Hepatocyte (in vitro differentiated cells): ENCODE measurements around the gene NFYC. TPM values are rescaled to one million over a fixed set of nuclear protein-coding genes. Genes with fewer than 3 reads are reported as not detected.
"Not testable (repeated sequence)": the region's sequence is repeated elsewhere in the genome, so short reads cannot be mapped to it uniquely, and the experiment has no call there.

ENCODE experiments used
- DNase-seq: peaks from one replicate; pipeline ENCODE4 v3.0.0-alpha.2; 2016; ENCODE audit warnings: low spot score
- H2AFZ ChIP-seq: fragments of 200-600 bp; sonication (generic); 2 replicates; pipeline ENCODE4 v1.6.0; 2016; ENCODE audit warnings: antibody characterized with exemption, mild to moderate bottlenecking
- H3K27ac ChIP-seq: fragments of 200-600 bp; sonication (generic); 2 replicates; pipeline ENCODE4 v1.5.1; 2016; ENCODE audit warnings: mild to moderate bottlenecking
- H3K27me3 ChIP-seq: fragments of 200-600 bp; sonication (generic); 2 replicates; pipeline ENCODE4 v1.6.1; 2016
- H3K36me3 ChIP-seq: fragments of 200-600 bp; sonication (generic); replicated peaks from 2 replicates; pipeline ENCODE4 v1.5.1; 2016; ENCODE audit warnings: low read depth; ENCODE audit not compliant: insufficient read depth
- H3K4me1 ChIP-seq: fragments of 200-600 bp; sonication (generic); 2 replicates; pipeline ENCODE4 v1.5.1; 2016; ENCODE audit warnings: mild to moderate bottlenecking, moderate library complexity; ENCODE audit not compliant: insufficient read depth
- H3K4me2 ChIP-seq: fragments of 200-600 bp; sonication (generic); 2 replicates; pipeline ENCODE4 v1.6.0; 2016
- H3K4me3 ChIP-seq: fragments of 200-600 bp; sonication (generic); 2 replicates; pipeline ENCODE4 v1.5.1; 2016; ENCODE audit warnings: mild to moderate bottlenecking
- H3K79me2 ChIP-seq: fragments of 200-600 bp; sonication (generic); 2 replicates; pipeline ENCODE4 v1.6.0; 2017; ENCODE audit warnings: mild to moderate bottlenecking
- H3K9me2 ChIP-seq: fragments of 200-600 bp; sonication (generic); replicated peaks from 2 replicates; pipeline ENCODE4 v1.6.0; 2017; ENCODE audit warnings: mild to moderate bottlenecking; ENCODE audit not compliant: insufficient read depth
- H3K9me3 ChIP-seq: fragments of 200-600 bp; sonication (generic); 2 replicates; pipeline ENCODE4 v1.5.1; 2016; ENCODE audit warnings: low read depth, mild to moderate bottlenecking
- H4K20me1 ChIP-seq: fragments of 200-600 bp; sonication (generic); 2 replicates; pipeline ENCODE4 v1.6.0; 2016; ENCODE audit warnings: mild to moderate bottlenecking; ENCODE audit not compliant: insufficient read depth, poor library complexity, severe bottlenecking
- EZH2 ChIP-seq: fragments of 200-600 bp; sonication (generic); IDR thresholded peaks from 2 replicates; pipeline ENCODE4 v1.6.1; 2016; ENCODE audit warnings: antibody characterized with exemption, mild to moderate bottlenecking, borderline replicate concordance
- EZH2phosphoT487 ChIP-seq: fragments of 200-600 bp; sonication (generic); IDR thresholded peaks from one replicate; pipeline ENCODE4 v1.6.1; 2018; ENCODE audit warnings: antibody characterized with exemption, mild to moderate bottlenecking, low read depth, moderate library complexity; ENCODE audit not compliant: unreplicated experiment, severe bottlenecking
- WGBS: methylation state at CpG from one replicate; pipeline ENCODE4 v1.1.6; 2016; ENCODE audit warnings: low lambda C conversion rate; ENCODE audit errors: missing lambda C conversion rate; 5-methylcytosine and 5-hydroxymethylcytosine counted together
- polyA plus RNA-seq: library from polyadenylated mRNA; unstranded; fragments of >200 nt; fragmentation: Nextera tagmentation; extraction: Ambion mirVana; gene quantifications from 2 replicates; pipeline ENCODE4 v1.2.1, GENCODE V29; 2016
- total RNA-seq: library from RNA; depleted of rRNA; stranded (reverse); fragments of >200 nt; gene quantifications from 2 replicates; pipeline ENCODE4 v1.2.3, GENCODE V29; 2014
- TF ChIP-seq, protein P1 (sequence below): fragments of 200-600 bp; sonication (generic); IDR thresholded peaks from 2 replicates; pipeline ENCODE4 v1.5.1; 2016; ENCODE audit warnings: antibody characterized with exemption, mild to moderate bottlenecking; ENCODE audit not compliant: poor library complexity

The NFYC gene
- total and polyA plus RNA-seq, 2 experiments from 2014 or later, result 44.1 to 52.5 TPM

DNA sequence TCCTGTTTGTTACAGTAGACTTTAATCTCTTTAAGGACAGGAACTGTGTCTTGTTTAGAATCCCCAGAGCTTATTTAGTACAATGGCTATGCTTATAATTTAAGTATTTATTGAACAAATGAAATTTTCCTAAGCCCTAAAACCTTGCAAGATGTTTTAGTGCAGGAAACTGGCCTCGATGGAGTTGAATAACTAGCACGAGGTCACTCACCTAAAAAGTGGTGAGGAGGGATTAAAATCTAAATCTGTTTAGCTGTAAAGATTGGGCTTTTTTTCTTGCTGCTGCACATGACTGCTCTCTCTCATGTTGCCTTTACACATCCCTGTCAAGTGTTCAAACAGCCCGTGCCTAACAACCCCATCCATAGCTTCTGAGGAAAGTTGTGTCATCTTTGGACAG is 10.2 kb downstream of the NFYC start:
- H3K4me1 ChIP-seq, result peaks cover 6% of the 10 kb centered on the region
- no peaks in the 10 kb centered on the region for H3K9me3 ChIP-seq
- H4K20me1 ChIP-seq, result peaks cover 25% of the 10 kb centered on the region
- H3K36me3 ChIP-seq, result no peaks in the 10 kb centered on the region
- H3K27ac ChIP-seq, result no peak overlapping the region
- H3K4me2 ChIP-seq, result no peak overlapping the region
- no peaks in the 10 kb centered on the region for H3K9me2 ChIP-seq
- no peak overlapping the region for H2AFZ ChIP-seq
- DNase-seq, result no peak
- no peaks in the 10 kb centered on the region for H3K27me3 ChIP-seq
- 65% methylated on average over 3 of the region's 3 CpGs for WGBS
- H3K79me2 ChIP-seq, result peaks cover 100% of the 10 kb centered on the region
- no peak for TF ChIP-seq EZH2phosphoT487
- no peak for TF ChIP-seq EZH2
- TF ChIP-seq, protein P1, sequence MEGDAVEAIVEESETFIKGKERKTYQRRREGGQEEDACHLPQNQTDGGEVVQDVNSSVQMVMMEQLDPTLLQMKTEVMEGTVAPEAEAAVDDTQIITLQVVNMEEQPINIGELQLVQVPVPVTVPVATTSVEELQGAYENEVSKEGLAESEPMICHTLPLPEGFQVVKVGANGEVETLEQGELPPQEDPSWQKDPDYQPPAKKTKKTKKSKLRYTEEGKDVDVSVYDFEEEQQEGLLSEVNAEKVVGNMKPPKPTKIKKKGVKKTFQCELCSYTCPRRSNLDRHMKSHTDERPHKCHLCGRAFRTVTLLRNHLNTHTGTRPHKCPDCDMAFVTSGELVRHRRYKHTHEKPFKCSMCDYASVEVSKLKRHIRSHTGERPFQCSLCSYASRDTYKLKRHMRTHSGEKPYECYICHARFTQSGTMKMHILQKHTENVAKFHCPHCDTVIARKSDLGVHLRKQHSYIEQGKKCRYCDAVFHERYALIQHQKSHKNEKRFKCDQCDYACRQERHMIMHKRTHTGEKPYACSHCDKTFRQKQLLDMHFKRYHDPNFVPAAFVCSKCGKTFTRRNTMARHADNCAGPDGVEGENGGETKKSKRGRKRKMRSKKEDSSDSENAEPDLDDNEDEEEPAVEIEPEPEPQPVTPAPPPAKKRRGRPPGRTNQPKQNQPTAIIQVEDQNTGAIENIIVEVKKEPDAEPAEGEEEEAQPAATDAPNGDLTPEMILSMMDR, result no peak
- no peak overlapping the region for H3K4me3 ChIP-seq

DNA sequence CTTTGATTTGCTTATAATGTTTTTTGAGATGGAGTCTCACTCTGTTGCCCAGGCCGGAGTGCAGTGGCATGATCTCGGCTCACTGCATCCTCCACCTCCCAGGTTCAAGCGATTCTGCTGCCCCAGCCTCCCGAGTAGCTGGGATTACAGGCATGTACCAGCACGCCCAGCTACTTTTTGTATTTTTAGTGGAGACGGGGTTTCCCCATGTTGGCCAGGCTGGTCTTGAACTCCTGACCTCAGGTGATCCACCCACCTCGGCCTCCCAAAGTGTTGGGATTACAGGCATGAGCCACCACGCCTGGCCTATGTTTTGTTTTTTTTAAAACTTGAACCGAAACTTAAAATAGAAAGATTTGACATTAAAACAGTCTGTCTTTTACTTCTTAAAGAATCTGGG is 11.3 kb downstream of the NFYC start:
- H3K27ac ChIP-seq, H3K9me2 ChIP-seq, H3K4me3 ChIP-seq, H3K4me1 ChIP-seq, H3K36me3 ChIP-seq, DNase-seq, H3K4me2 ChIP-seq, H3K9me3 ChIP-seq, H3K27me3 ChIP-seq, H2AFZ ChIP-seq: not testable (repeated sequence)
- peaks cover 14% of the 10 kb centered on the region for H4K20me1 ChIP-seq
- WGBS, result 93% methylated on average over 9 of the region's 9 CpGs
- H3K79me2 ChIP-seq, result peaks cover 100% of the 10 kb centered on the region

DNA sequence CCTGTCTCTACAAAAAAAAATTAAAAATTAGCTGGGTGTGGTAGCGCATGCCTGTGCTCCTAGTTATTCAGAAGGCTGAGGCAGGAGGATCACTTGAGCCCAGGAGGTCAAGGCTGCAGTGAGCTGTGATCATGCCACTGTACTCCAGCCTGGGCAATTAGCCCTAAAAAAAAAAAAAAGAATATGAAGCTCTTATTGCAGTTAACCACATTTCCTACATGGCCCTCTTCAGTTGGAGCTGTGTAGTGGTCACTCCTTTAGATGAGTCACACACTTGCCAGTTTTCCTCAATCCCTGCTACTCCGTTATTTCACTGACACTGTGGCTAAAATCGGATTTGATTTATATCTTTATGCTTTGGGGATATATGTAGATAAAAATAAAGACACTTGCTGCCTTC is 11.8 kb downstream of the NFYC start:
- peak overlapping the region; percentile 4 for H3K27ac ChIP-seq
- 88% methylated on average over 3 of the region's 3 CpGs for WGBS
- no peaks in the 10 kb centered on the region for H3K27me3 ChIP-seq
- no peaks in the 10 kb centered on the region for H3K36me3 ChIP-seq
- H3K79me2 ChIP-seq, result peaks cover 100% of the 10 kb centered on the region
- H4K20me1 ChIP-seq, result peaks cover 9% of the 10 kb centered on the region
- no peak overlapping the region for H3K4me3 ChIP-seq
- no peak for DNase-seq
- TF ChIP-seq, protein P1, result no peak
- TF ChIP-seq EZH2 (no peak), EZH2phosphoT487 (no peak)
- peaks cover 6% of the 10 kb centered on the region for H3K4me1 ChIP-seq
- no peaks in the 10 kb centered on the region for H3K9me2 ChIP-seq
- H3K4me2 ChIP-seq, result no peak overlapping the region
- H3K9me3 ChIP-seq, result no peaks in the 10 kb centered on the region
- no peak overlapping the region for H2AFZ ChIP-seq

DNA sequence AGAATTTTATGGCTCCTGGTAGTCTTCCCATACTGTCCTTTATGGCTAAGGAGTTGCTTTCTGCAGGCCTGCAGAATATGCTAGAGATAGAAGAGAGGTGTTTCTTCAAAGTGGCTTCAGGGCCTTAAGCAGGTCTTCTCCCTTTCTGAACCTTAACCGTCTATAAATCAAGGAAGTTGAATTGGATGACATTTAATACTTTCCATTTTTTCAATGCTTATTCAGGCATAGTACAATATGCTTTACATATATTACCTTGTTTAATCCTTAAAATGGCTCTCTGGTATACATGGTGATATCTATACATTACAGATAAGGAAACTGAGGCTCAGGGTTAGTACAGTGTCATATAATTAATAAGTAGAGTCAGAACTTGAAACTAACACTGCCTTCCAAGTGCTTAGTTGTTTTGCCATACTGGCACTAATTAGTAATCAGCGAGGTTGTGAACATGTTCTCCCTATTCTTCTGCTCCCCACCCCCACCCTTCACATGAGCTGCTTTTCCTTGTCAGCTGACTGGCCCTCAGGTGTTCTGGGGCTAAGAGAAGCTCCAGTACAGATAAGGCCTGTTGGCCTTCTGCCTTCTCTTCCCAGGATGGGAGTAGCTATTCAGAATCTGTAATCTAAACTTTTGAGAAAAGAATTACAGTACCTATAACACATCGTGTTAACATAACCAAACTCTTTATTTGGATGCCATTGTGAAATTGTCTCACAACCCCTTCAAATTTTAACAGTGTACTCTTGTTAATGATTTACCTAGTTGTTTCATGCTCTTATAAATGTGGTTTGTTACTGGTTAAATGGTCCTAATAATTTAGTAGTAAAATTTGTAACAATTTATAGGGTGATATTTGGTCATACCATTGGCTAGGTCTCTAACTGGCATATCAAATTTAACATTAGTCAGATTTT is 13.6 kb downstream of the NFYC start:
- no peak overlapping the region for H2AFZ ChIP-seq
- peak; percentile 35 for DNase-seq
- WGBS, result 74% methylated on average over 3 of the region's 3 CpGs
- H3K9me2 ChIP-seq, result no peaks in the 10 kb centered on the region
- H3K9me3 ChIP-seq, result no peaks in the 10 kb centered on the region
- TF ChIP-seq, protein P1, result no peak
- H3K4me1 ChIP-seq, result peaks cover 6% of the 10 kb centered on the region
- no peaks in the 10 kb centered on the region for H3K27me3 ChIP-seq
- peaks cover 93% of the 10 kb centered on the region for H3K79me2 ChIP-seq
- no peaks in the 10 kb centered on the region for H3K36me3 ChIP-seq
- H3K4me3 ChIP-seq, result no peak overlapping the region
- H3K4me2 ChIP-seq, result no peak overlapping the region
- peaks cover 4% of the 10 kb centered on the region for H4K20me1 ChIP-seq
- H3K27ac ChIP-seq, result peak overlapping the region; percentile 14
